ENCODE results near the gene SPAG17. TPM values are rescaled to one million over a fixed set of nuclear protein-coding genes. Genes with fewer than 3 reads are reported as not detected.

Gene SPAG17
- total and polyA plus RNA-seq, 2 of the 13 experiments (the other 11 are each of a cell fraction or from before 2014, with no cell fraction given): not detected

DNA sequence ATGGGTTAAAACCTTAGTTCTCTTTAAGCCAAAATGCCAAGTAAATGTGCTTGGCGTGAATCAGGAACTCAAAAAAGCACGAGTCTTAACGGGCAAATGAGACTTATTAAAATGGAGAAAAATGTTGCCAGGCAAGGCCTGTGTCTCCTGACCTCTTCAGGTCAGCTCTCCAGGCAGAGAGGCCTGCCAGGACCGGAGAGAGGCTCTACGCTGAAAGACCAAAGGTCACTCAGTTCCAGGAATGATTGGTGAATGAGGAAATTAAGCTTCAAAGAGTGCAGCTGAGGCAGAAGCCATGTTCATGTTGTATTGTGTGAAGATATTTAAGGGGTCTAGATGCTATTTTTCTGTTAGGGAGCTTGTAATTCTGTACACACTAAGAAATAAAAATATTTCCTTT is 66.6 kb downstream of the SPAG17 start (continued):
- TF ChIP-seq PRDM10 (CRISPR knock-in tag; IDR thresholded peaks at IDR 0.05; ENCODE audit: low read depth): no peak
- no peak for TF ChIP-seq TAF1 (CRISPR knock-in tag; IDR thresholded peaks at IDR 0.05)
- no peak; the same call in 1 of the 2 replicates for TF ChIP-seq ZNF331 (CRISPR knock-in tag; IDR thresholded peaks at IDR 0.05)
- TF ChIP-seq ZNF562 (CRISPR knock-in tag; IDR thresholded peaks at IDR 0.05; ENCODE audit: borderline replicate concordance): no peak
- no peak for TF ChIP-seq CENPT (CRISPR knock-in tag; IDR thresholded peaks at IDR 0.05; ENCODE audit: low read depth)
- no peak for TF ChIP-seq SP140L (CRISPR knock-in tag; IDR thresholded peaks at IDR 0.05; ENCODE audit: borderline replicate concordance)
- no peak for TF ChIP-seq ZEB1 (IDR thresholded peaks at IDR 0.05; ENCODE audit: insufficient replicate concordance, low read depth)
- no peak for TF ChIP-seq NFE2L1 (CRISPR knock-in tag; IDR thresholded peaks at IDR 0.05; ENCODE audit: borderline replicate concordance)
- TF ChIP-seq ZNF33B (CRISPR knock-in tag; IDR thresholded peaks at IDR 0.05): no peak
- no peak for TF ChIP-seq RARG (CRISPR knock-in tag; IDR thresholded peaks at IDR 0.05; ENCODE audit: low read depth)
- no peak for TF ChIP-seq GTF3A (CRISPR knock-in tag; conservative IDR thresholded peaks at IDR 0.05)
- no peak for TF ChIP-seq ZSCAN29 (CRISPR knock-in tag; conservative IDR thresholded peaks at IDR 0.05)
- TF ChIP-seq ZSCAN12 (CRISPR knock-in tag; IDR thresholded peaks at IDR 0.05): no peak
- peak; percentile 92 for TF ChIP-seq ELF3 (CRISPR knock-in tag; IDR thresholded peaks at IDR 0.05)
- no peak for TF ChIP-seq KLF12 (CRISPR knock-in tag; IDR thresholded peaks at IDR 0.05; ENCODE audit: borderline replicate concordance)
- 0 out of 2 replicates have a peak, but pooled peaks have one; percentile 20 for TF ChIP-seq ZGPAT (CRISPR knock-in tag; IDR thresholded peaks at IDR 0.05)
- no peak for TF ChIP-seq ZBTB46 (CRISPR knock-in tag; IDR thresholded peaks at IDR 0.05; ENCODE audit: borderline replicate concordance)
- no peak for TF ChIP-seq PHF20 (CRISPR knock-in tag; IDR thresholded peaks at IDR 0.05)
- TF ChIP-seq ZNF614 (CRISPR knock-in tag; IDR thresholded peaks at IDR 0.05; ENCODE audit: borderline replicate concordance): 0 out of 2 replicates have a peak, but pooled peaks have one; percentile 33
- no peak for TF ChIP-seq KLF6 (CRISPR knock-in tag; IDR thresholded peaks at IDR 0.05)
- TF ChIP-seq ZBTB21 (CRISPR knock-in tag; IDR thresholded peaks at IDR 0.05): no peak
- no peak for TF ChIP-seq ATF6 (CRISPR knock-in tag; conservative IDR thresholded peaks at IDR 0.05)
- TF ChIP-seq WIZ (CRISPR knock-in tag; IDR thresholded peaks at IDR 0.05): no peak
- no peak for TF ChIP-seq ZNF446 (CRISPR knock-in tag; IDR thresholded peaks at IDR 0.05)
